AG09309 (cell line): ENCODE data around the gene DROSHA.

Experiments used
- DNase-seq: peaks from one replicate; pipeline ENCODE4 v3.0.0-alpha.2; 2010; ENCODE audit warnings: low read depth
- H3K4me3 ChIP-seq: 2 replicates; pipeline ENCODE4 v1.5.1; 2011; ENCODE audit warnings: mild to moderate bottlenecking, low read depth, low read length, moderate library complexity; ENCODE audit not compliant: control insufficient read depth
- CTCF ChIP-seq: IDR thresholded peaks from 2 replicates; pipeline ENCODE4 v1.5.1; 2011; ENCODE audit warnings: mild to moderate bottlenecking, low read depth, low read length, inconsistent platforms; ENCODE audit not compliant: insufficient read depth, control insufficient read depth; ENCODE audit errors: missing control alignments

DROSHA gene

GRCh38 chr5:31393126-31393525 is 138.8 kb downstream of the DROSHA start:
- DNase-seq = no peak
- no peak for TF ChIP-seq CTCF
- no peak overlapping the region for H3K4me3 ChIP-seq

GRCh38 chr5:31392061-31392460 is 139.8 kb downstream of the DROSHA start:
- TF ChIP-seq CTCF = no peak
- DNase-seq = no peak

GRCh38 chr5:31390256-31390655 is 141.6 kb downstream of the DROSHA start:
- no peak for DNase-seq
- no peak overlapping the region for H3K4me3 ChIP-seq
- TF ChIP-seq CTCF = no peak

More at GRCh38 chr5:31392061-31392460, 139.8 kb downstream of the DROSHA start:
- H3K4me3 ChIP-seq = no peak overlapping the region

- DNase-seq = no peak
- no peak overlapping the region for H3K4me3 ChIP-seq
- no peak for TF ChIP-seq CTCF
Observed at GRCh38 chr5:31385774-31386537, 145.9 kb downstream of the DROSHA start.

GRCh38 chr5:31383734-31384133 is 148.2 kb downstream of the DROSHA start:
- DNase-seq = no peak
- H3K4me3 ChIP-seq = no peak overlapping the region
- no peak for TF ChIP-seq CTCF

- DNase-seq = no peak
- H3K4me3 ChIP-seq = no peak overlapping the region
- TF ChIP-seq CTCF = no peak
Observed at GRCh38 chr5:31382051-31382878, 149.6 kb downstream of the DROSHA start.
